Central memory CD8-positive, alpha-beta T cell (primary cell): ENCODE results near the gene KCNIP4.
"Not testable (repeated sequence)": the region's sequence is repeated elsewhere in the genome, so short reads cannot be mapped to it uniquely, and the experiment has no call there.

Experiments
- ATAC-seq: fragments of 150-1000 bp; cut with Tn5 transposase; replicated peaks from 2 replicates; pipeline ENCODE4 v1.10.0; 2022; ENCODE audit warnings: mild to moderate bottlenecking, moderate FRiP score, moderate number of reproducible peaks; ENCODE audit not compliant: poor library complexity, severe bottlenecking; ENCODE audit errors: extremely low read depth
- DNase-seq, 2 donors: peaks; one replicate each; pipeline ENCODE4 v3.0.0; 2021; ENCODE audit warnings: low spot score in 2 of 2
- H3K27ac Mint-ChIP-seq: one replicate; pipeline ENCODE4 v1.8.0; 2022; ENCODE audit warnings: low read depth, mild to moderate bottlenecking, moderate library complexity, mixed read lengths
- H3K27me3 Mint-ChIP-seq: one replicate; pipeline ENCODE4 v1.8.0; 2022; ENCODE audit warnings: mixed read lengths
- H3K36me3 Mint-ChIP-seq: one replicate; pipeline ENCODE4 v1.8.0; 2022; ENCODE audit warnings: mild to moderate bottlenecking, moderate library complexity, mixed read lengths; ENCODE audit not compliant: insufficient read depth
- H3K4me1 Mint-ChIP-seq: one replicate; pipeline ENCODE4 v1.8.0; 2022; ENCODE audit warnings: mixed read lengths
- H3K4me3 Mint-ChIP-seq: one replicate; pipeline ENCODE4 v1.8.0; 2022; ENCODE audit warnings: mild to moderate bottlenecking, moderate library complexity, mixed read lengths
- H3K9me3 Mint-ChIP-seq: one replicate; pipeline ENCODE4 v1.8.0; 2022; ENCODE audit warnings: mixed read lengths

Gene KCNIP4

DNA sequence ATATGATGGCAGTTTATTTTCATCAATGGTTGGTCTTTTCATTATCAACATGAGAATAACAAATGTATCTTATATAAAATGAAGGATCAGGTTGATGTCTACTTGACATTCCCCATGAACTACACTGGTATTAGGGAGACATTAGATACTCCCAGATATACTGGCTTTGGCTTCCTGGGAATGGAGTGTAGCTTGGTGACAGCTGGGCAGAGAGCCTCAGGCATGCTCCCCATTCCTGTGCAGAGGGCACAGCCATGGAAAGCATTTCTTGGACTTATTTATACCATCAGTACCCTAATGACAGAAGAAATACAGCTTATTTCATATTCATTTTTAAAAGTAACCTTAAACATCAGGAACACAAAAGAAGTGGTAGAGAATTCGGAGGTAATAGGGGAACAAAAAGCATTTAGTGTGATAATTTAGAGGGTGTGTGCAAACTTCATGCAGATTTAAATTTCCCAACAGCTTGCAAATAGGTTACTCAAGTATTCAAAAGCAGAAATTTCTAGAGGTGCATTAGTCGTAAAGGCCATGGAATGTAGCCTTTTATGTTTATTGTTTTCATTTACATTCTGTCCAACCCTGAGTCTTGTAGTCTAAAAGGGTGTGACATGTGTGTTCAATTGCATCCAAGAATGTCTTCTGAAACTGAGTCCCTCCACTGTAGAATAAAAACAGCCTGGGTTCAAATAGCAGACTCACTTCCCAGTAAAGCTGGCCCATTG, 573.8 kb downstream of the KCNIP4 start:
- Mint-ChIP-seq H3K27me3 (no peaks in the 10 kb centered on the region), H3K4me1 (no peaks in the 10 kb centered on the region), H3K4me3 (no peak overlapping the region), H3K36me3 (no peaks in the 10 kb centered on the region), H3K27ac (no peak overlapping the region), H3K9me3 (peaks cover 6% of the 10 kb centered on the region)
- DNase-seq: no peak
- no peak for ATAC-seq

- no peaks in the 10 kb centered on the region for H3K27me3 Mint-ChIP-seq
- DNase-seq: no peak
- no peak for ATAC-seq
- no peak overlapping the region for H3K4me3 Mint-ChIP-seq
- peaks cover 14% of the 10 kb centered on the region for H3K9me3 Mint-ChIP-seq
- H3K27ac Mint-ChIP-seq: no peak overlapping the region
- H3K36me3 Mint-ChIP-seq: peaks cover 2% of the 10 kb centered on the region
- H3K4me1 Mint-ChIP-seq: no peaks in the 10 kb centered on the region
Measured at GRCh38 chr4:21367567-21367966, 581.0 kb downstream of the KCNIP4 start.

GRCh38 chr4:21366840-21367239, 581.7 kb downstream of the KCNIP4 start:
- Mint-ChIP-seq H3K4me3 (no peak overlapping the region), H3K27me3 (no peaks in the 10 kb centered on the region), H3K27ac (no peak overlapping the region), H3K4me1 (no peaks in the 10 kb centered on the region), H3K36me3 (peaks cover 2% of the 10 kb centered on the region), H3K9me3 (peaks cover 14% of the 10 kb centered on the region)
- DNase-seq (no peak), ATAC-seq (no peak)

DNA sequence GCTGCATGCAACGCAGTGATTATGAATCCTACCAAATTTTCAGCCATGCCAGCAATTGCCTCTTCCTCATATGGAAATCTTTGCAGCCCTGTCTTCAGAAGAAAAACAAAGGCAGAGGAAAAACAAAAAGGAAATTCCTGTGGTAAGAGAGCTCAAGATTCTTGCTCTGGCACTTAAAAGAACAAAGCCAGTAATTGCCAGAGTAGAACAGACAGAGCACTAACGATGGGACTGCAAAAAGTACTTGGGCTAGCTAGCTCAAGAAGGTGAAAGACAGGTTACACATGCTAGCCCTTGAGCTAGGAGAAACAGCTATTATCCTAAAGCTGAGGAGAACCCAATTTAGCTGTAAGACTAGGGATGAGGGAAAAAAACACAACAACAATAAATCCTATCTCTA, 582.3 kb downstream of the KCNIP4 start:
- peaks cover 2% of the 10 kb centered on the region for H3K36me3 Mint-ChIP-seq
- no peaks in the 10 kb centered on the region for H3K27me3 Mint-ChIP-seq
- DNase-seq: no peak
- H3K27ac Mint-ChIP-seq: no peak overlapping the region
- peaks cover 14% of the 10 kb centered on the region for H3K9me3 Mint-ChIP-seq
- H3K4me1 Mint-ChIP-seq: no peaks in the 10 kb centered on the region
- no peak for ATAC-seq
- H3K4me3 Mint-ChIP-seq: no peak overlapping the region

- H3K4me1 Mint-ChIP-seq: no peaks in the 10 kb centered on the region
- no peak overlapping the region for H3K4me3 Mint-ChIP-seq
- no peak for ATAC-seq
- peaks cover 14% of the 10 kb centered on the region for H3K9me3 Mint-ChIP-seq
- H3K27me3 Mint-ChIP-seq: no peaks in the 10 kb centered on the region
- no peak overlapping the region for H3K27ac Mint-ChIP-seq
- peaks cover 2% of the 10 kb centered on the region for H3K36me3 Mint-ChIP-seq
- no peak for DNase-seq
Measured at GRCh38 chr4:21363701-21364100, 584.9 kb downstream of the KCNIP4 start.

GRCh38 chr4:21352354-21352753, 596.2 kb downstream of the KCNIP4 start:
- ATAC-seq, H3K36me3 Mint-ChIP-seq, H3K27ac Mint-ChIP-seq, H3K4me1 Mint-ChIP-seq, H3K4me3 Mint-ChIP-seq, H3K27me3 Mint-ChIP-seq, DNase-seq: not testable (repeated sequence)
- peaks cover 17% of the 10 kb centered on the region for H3K9me3 Mint-ChIP-seq

- Mint-ChIP-seq H3K9me3 (peaks cover 10% of the 10 kb centered on the region), H3K27me3 (no peaks in the 10 kb centered on the region), H3K27ac (no peak overlapping the region), H3K4me3 (no peak overlapping the region), H3K4me1 (no peaks in the 10 kb centered on the region), H3K36me3 (no peaks in the 10 kb centered on the region)
- DNase-seq (no peak), ATAC-seq (no peak)
Measured at GRCh38 chr4:21347142-21347541, 601.4 kb downstream of the KCNIP4 start.

GRCh38 chr4:21327976-21328700, 620.4 kb downstream of the KCNIP4 start:
- H3K27me3 Mint-ChIP-seq: no peaks in the 10 kb centered on the region
- no peak overlapping the region for H3K27ac Mint-ChIP-seq
- H3K4me3 Mint-ChIP-seq: no peak overlapping the region
- ATAC-seq: no peak
- DNase-seq: no peak
- H3K36me3 Mint-ChIP-seq: no peaks in the 10 kb centered on the region
- peaks cover 18% of the 10 kb centered on the region for H3K9me3 Mint-ChIP-seq
- H3K4me1 Mint-ChIP-seq: no peaks in the 10 kb centered on the region

DNA sequence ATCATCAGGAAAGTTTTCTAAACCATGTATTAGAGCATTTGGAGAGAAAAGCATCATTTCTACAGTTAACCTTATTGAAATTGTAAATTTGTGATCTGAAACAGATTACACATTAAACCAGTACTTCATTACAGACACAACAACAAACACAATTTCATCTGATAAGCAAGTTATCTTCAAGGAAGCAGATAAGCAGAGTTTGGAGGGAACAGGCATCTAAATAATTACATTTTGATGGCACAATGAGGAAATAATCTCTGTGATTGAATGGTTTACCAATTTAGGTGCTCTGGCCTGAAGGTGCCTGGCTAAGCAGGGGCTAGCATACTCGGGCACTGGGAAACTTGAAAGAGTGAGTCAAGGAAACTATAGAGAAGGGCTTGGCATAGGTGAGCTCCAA, 628.5 kb downstream of the KCNIP4 start:
- Mint-ChIP-seq H3K4me1 (no peaks in the 10 kb centered on the region), H3K27me3 (no peaks in the 10 kb centered on the region), H3K4me3 (no peak overlapping the region), H3K9me3 (peaks cover 18% of the 10 kb centered on the region), H3K36me3 (no peaks in the 10 kb centered on the region), H3K27ac (no peak overlapping the region)
- no peak for DNase-seq
- no peak for ATAC-seq

- no peak for DNase-seq
- peaks cover 1% of the 10 kb centered on the region for H3K36me3 Mint-ChIP-seq
- H3K4me1 Mint-ChIP-seq: no peaks in the 10 kb centered on the region
- peaks cover 13% of the 10 kb centered on the region for H3K9me3 Mint-ChIP-seq
- H3K4me3 Mint-ChIP-seq: no peak overlapping the region
- H3K27ac Mint-ChIP-seq: no peak overlapping the region
- H3K27me3 Mint-ChIP-seq: peaks cover 9% of the 10 kb centered on the region
- no peak for ATAC-seq
Measured at GRCh38 chr4:21307709-21308108, 640.9 kb downstream of the KCNIP4 start.

DNA sequence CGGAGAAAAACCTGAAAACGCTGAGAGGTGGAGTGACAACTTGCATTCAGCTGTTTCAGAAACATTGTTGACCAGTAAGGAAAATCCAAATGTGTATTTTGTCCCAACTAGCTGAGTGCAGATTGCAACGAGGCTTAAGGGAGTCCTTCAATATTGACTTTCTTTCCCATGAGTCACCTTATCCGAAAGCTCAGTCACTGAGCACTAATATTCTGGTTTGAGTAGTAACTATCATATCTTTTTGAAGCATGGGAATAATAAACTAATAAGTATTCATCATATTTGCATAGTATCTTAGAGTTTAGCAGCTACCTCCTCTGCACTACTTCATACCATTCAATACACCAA, 644.1 kb downstream of the KCNIP4 start:
- Mint-ChIP-seq H3K4me1 (no peaks in the 10 kb centered on the region), H3K4me3 (no peak overlapping the region), H3K27me3 (peaks cover 9% of the 10 kb centered on the region), H3K27ac (no peak overlapping the region), H3K9me3 (peaks cover 13% of the 10 kb centered on the region), H3K36me3 (peaks cover 1% of the 10 kb centered on the region)
- DNase-seq (no peak), ATAC-seq (no peak)

GRCh38 chr4:21290562-21290961, 658.0 kb downstream of the KCNIP4 start:
- H3K9me3 Mint-ChIP-seq: peaks cover 9% of the 10 kb centered on the region
- no peak overlapping the region for H3K27ac Mint-ChIP-seq
- no peak for DNase-seq
- no peak for ATAC-seq
- no peaks in the 10 kb centered on the region for H3K27me3 Mint-ChIP-seq
- H3K4me1 Mint-ChIP-seq: no peaks in the 10 kb centered on the region
- no peak overlapping the region for H3K4me3 Mint-ChIP-seq
- H3K36me3 Mint-ChIP-seq: no peaks in the 10 kb centered on the region

GRCh38 chr4:21276046-21276445, 672.5 kb downstream of the KCNIP4 start:
- peaks cover 30% of the 10 kb centered on the region for H3K9me3 Mint-ChIP-seq
- no peaks in the 10 kb centered on the region for H3K4me1 Mint-ChIP-seq
- H3K27ac Mint-ChIP-seq: no peak overlapping the region
- no peaks in the 10 kb centered on the region for H3K27me3 Mint-ChIP-seq
- ATAC-seq (no peak), DNase-seq (no peak)
- no peak overlapping the region for H3K4me3 Mint-ChIP-seq
- H3K36me3 Mint-ChIP-seq: no peaks in the 10 kb centered on the region
